Stimulated activated CD4-positive, alpha-beta T cell treated with anti-CD3 and anti-CD28 coated beads, Interleukin-4, amount 100 ng/mL, for 48 hours (primary cell): ENCODE data around the gene KRT34.
A peak's percentile ranks its signal among the peaks of the same experiment; 100 is the strongest.
"Not testable (repeated sequence)": the region's sequence is repeated elsewhere in the genome, so short reads cannot be mapped to it uniquely, and the experiment has no call there.

Experiments used
- DNase-seq, 2 donors: peaks; one replicate each; pipeline ENCODE4 v3.0.0-alpha.2; 2020; ENCODE audit warnings: low read depth in 2 of 2

The KRT34 gene

GRCh38 chr17:41404024-41404671 is 22.0 kb upstream of the KRT34 start:
- peak; percentile 41 to 52 for DNase-seq

- DNase-seq, result no peak
These were observed 21.4 kb upstream of the KRT34 start for GRCh38 chr17:41403404-41404023.

DNA sequence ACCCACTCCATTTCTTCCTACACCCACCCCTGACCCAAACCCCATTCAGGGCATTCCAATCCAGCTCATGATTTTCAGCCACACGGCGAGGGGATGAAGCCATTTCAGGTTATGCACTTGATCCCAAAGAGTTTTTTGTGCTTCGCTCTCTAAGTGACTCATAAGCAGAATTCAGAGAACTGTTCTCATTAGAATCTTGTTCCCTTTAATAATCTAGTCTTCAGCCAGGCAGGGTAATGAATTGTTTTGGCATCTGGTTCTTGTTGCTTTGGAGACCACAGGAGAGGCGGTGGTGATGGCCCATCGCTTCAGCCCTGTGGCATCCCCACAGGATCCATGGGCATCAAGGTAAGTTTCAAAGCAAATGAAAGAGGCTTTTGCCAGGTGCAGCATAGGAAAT is 20.1 kb upstream of the KRT34 start:
- DNase-seq, result no peak

DNA sequence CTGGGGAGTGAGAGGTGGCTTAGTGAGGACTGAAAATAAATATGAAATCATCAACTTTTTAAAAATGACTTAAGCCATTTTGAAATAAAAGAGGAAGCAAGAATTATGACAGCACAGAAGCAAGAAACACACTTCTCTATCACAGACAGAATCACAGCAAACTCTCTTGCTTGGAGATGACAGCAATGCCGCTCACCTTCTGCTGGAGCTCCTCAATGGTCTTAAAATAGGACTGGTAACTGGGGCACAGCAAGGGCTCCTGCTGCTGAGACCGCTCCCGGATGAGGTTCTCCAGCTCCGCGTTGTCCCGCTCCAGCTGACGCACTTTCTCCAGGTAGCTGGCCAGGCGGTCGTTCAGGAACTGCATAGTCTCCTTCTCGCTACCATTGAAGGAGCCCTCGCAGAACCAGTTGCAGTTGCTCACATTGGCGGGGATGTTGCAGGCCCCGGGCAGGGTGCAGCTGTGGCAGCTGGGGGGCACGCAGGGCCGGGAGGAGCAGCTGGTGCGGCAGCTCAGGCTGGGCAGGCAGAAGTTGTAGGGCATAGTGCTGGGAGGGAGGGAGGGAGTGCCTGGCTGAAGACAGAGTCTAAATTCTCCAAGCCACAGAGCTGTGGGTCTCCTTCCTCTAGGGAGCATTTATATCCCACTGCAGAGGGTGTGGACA is 15.0 kb upstream of the KRT34 start, which contains the start of gene KRT31:
Gene KRT31, minus strand, starts transcription at position 613 of the 665 bp plus-strand sequence. Its CDS starts 69 bp downstream, at position 544.
- no peak for DNase-seq

GRCh38 chr17:41396340-41396739 is 14.2 kb upstream of the KRT34 start:
- DNase-seq, result no peak

GRCh38 chr17:41395611-41396010 is 13.5 kb upstream of the KRT34 start:
- DNase-seq, result no peak

DNA sequence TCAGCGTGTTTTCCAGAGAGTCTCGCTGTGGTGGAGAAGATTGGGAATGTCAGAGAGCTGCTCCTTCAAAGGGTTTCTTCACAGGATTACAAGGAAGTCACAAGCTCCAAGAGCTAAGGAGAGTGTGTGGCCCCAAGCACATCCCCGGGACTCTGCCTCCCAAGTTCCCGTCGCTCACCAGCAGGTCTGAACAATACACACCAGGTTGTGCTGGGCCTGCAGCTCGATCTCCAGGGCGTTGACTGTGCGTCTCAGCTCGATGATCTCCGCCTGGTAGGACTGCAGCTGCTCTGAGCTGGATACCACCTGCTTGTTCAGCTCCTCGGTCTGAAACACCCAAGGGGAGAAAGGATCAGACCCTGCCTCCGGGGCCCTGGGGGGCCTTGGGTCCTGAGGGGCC is 12.9 kb upstream of the KRT34 start:
- DNase-seq, result not testable (repeated sequence)

DNA sequence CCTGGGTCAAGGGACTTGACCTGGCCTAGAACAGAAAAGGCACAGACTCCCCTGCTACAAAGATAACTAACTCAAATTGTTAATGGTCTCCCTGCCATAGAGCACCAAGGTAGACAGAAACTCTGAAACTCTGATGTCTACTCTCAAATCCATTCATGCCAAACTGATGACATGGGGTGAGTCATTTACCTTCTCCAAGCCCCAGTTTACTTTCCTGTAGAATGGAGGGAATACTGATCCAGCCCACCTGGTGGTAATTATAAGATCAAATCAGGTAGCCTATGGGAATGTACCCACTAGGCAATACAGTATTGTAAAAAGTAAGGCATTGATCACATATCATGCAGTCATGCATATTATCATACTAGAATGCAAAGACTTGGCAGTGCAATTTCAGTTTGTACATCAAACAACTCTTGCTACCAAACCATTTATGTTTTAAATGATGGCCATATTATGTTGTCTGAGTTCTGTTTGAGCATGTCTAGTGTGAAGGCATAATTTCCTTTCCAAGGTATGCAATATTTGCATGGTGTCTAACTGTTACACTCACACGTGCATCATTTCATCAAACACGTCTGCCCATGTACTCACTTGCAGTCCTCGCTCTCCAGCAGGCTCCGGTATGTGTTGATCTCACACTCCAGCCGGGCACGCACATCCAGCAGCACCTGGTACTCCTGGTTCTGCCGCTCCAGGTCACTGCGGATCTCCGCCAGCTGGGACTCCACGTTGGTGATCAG is 12.3 kb upstream of the KRT34 start:
- DNase-seq, result no peak

DNA sequence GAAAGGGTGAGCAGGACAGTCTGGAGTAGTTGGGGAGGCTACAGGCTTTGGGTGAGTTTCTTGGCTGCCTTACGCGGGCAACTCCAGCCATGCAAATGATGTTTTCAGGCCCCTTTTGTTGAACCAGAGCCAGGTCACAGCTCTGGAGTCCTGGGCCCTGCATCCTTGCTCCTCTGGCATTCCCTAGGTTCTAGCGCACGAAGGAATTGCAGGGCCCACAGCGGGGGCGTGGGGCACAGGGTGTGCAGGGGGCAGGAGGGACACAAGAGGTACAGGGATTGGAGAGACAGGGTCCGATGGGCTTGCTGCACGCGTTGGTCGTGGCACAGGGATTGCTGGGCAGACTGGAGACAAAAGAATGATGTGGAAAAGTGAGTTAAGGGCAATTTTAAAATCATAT is 11.7 kb upstream of the KRT34 start:
- no peak for DNase-seq

DNA sequence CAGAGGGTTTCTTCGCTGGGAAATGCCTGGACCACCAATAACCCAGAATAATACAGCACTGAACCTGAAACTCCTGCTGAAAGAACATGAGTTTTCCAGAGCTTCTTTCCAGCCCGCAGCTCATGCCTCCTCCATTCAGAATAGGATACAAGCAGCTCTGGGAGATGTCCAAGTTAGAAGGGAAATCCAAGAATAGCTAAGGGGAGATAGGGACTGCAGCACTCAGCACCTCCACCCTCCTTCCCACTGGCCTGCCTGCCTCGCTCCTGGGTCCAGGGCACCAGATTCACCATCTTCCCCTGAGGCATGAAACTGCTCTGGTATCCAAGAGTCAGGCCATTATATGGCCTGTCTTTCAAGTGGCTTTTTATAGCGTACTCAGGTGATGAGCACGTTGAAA is 11.2 kb upstream of the KRT34 start:
- no peak for DNase-seq

GRCh38 chr17:41392278-41392677 is 10.2 kb upstream of the KRT34 start:
- no peak for DNase-seq

DNA sequence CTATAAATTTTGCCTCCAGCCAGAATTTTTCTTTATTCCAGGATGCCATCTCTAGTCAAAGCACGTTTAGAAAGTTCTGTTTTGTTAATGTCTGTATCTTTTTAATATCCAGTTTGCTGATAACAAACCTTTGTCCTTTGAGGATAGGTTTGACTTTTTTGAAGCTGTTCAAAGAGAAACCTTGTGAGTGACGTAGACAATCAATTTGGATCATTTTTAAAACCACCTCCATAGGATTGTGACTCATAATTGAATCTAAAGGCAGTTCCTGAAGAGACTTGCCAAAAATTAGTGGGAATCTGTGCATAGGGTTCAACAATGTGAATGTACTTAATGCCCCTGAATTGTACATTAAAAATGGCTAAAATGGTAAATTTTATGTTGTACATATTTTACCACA is 9.4 kb upstream of the KRT34 start:
- no peak for DNase-seq

DNA sequence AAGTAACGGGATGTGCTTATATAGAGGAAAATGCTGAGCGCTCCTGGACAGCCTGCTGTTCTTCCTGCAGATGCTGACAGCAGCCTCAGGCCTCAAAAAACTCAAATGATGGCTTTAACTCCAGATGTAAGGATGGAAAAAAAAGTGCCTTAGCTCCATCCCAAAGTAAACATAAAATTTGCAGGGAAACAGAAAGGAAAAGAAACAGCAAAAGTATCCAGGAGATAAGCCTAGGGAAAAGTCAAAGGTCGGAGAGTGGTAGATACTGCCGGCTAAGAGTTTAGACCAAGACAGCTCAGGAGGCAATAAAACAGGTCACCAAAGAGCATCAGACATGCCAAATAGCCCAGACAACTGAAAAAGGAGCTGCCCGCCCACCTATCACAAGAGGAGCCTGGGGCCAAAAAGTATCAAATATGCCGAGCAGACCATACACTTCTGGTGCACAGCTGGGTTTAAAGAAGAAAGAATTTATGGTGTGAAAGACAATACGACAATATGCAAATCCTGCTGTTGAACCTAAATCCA is 8.4 kb upstream of the KRT34 start:
- DNase-seq, result no peak

DNA sequence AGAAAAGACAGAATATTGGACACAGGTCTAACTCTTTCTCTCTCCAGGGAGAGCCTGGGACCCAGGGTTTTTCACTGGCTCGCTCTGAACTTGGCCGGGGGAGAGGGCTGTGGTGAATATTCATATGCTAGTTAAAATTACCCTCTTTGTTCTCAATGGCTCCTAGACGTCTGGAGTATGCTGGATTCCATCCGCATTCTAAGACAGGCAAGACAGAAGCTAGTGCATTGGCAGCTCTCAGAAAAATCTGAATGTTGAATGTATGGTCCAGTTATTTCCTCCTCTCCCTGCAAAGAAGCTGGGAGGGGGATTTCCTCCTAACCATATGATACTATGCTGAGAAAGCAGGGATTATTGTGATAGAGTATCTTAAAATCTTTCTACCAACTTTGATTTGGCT is 5.6 kb upstream of the KRT34 start:
- no peak for DNase-seq

- no peak for DNase-seq
These were observed 4.1 kb upstream of the KRT34 start for GRCh38 chr17:41386227-41386626.

DNA sequence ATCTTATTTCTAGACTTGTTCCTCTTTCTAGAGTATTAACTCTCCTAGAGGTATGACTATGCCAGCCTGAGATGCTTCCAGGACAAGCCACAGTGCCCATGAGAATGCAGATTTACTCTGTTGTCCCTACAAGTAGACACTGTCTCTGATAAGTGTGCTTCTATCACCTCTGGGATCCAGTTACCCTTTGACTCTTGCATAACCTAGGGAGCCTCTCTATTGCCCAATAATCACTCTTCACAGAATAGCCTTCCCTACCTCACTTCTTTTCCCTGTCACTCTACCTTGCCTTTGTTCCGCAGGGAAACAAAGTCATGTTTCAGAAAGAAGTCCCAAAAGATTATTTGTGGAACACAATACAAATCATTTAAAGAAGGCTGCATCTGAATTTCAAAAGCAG is 1.6 kb upstream of the KRT34 start:
- DNase-seq, result no peak

- no peak for DNase-seq
These were observed 288 bp upstream of the KRT34 start for GRCh38 chr17:41382394-41382793.

DNA sequence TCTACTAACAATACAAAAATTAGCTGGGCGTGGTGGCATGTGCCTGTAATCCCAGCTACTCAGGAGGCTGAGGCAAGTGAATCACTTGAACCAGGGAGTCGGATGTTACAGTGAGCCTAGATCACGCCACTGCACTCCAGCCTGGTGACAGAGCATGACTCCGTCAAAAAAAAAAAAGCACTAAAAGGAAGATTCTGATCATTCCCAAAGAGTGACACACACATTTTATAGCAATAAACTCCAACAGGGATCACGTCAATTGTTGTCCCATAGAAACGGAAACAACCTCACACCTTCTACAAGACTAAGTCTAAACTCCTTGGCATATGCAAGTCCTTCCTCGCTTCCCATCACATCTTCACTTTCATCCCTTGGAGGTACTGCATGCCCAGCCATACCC is 2.0 kb downstream of the KRT34 start:
- not testable (repeated sequence) for DNase-seq

- DNase-seq, result no peak
These were observed 4.6 kb downstream of the KRT34 start for GRCh38 chr17:41377546-41377945.

- DNase-seq, result no peak
These were observed 12.4 kb downstream of the KRT34 start, which contains the start of gene KRT33B for GRCh38 chr17:41369713-41370112. TSS of gene KRT33B (minus strand) at chr17:41369813. CDS start at chr17:41369750, 63 bp downstream.

- no peak for DNase-seq
These were observed 13.1 kb downstream of the KRT34 start for GRCh38 chr17:41369023-41369422.

DNA sequence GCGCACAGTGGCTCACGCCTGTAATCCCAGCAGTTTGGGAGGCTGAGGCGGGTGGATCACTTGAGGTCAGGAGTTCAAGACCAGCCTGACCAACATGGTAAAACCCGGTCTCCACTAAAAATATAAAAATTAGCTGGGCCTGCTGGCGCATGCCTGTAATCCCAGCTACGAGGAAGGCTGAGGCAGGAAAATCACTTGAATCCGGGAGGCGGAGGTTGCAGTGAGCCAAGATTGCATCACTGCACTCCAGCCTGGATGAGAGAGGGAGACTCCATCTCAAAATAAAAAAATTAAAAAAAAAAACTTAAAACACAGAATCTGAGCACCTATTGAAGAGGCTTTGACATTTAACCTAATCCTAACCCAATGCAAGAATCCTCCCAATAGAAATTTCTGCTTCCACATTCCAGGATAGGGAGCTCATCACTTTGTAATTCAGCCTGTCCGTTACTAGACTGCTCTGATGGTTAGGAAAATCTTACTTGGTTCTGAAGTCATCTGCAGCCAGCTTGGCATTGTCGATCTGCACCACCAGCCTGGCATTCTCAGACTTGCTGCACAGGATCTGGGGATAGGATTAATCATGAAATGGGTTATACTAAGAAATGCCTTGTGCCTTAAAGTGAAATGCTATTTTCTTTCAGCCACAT is 14.6 kb downstream of the KRT34 start:
- no peak for DNase-seq
